22Rv1 (cell line): ENCODE results near the gene NELFB.

Experiments
- ZFX ChIP-seq: fragments of 450-650 bp; IDR thresholded peaks from 2 replicates; pipeline ENCODE4 v1.6.1; 2017; ENCODE audit warnings: antibody characterized with exemption, borderline replicate concordance
- TF ChIP-seq, protein P1 (sequence below): fragments of 450-650 bp; IDR thresholded peaks from 2 replicates; pipeline ENCODE4 v1.5.1; 2017; ENCODE audit warnings: mild to moderate bottlenecking

GRCh38 chr9:137276473-137277328, 21.6 kb downstream of the NELFB start:
- TF ChIP-seq, protein P1, sequence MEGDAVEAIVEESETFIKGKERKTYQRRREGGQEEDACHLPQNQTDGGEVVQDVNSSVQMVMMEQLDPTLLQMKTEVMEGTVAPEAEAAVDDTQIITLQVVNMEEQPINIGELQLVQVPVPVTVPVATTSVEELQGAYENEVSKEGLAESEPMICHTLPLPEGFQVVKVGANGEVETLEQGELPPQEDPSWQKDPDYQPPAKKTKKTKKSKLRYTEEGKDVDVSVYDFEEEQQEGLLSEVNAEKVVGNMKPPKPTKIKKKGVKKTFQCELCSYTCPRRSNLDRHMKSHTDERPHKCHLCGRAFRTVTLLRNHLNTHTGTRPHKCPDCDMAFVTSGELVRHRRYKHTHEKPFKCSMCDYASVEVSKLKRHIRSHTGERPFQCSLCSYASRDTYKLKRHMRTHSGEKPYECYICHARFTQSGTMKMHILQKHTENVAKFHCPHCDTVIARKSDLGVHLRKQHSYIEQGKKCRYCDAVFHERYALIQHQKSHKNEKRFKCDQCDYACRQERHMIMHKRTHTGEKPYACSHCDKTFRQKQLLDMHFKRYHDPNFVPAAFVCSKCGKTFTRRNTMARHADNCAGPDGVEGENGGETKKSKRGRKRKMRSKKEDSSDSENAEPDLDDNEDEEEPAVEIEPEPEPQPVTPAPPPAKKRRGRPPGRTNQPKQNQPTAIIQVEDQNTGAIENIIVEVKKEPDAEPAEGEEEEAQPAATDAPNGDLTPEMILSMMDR, result no peak
- TF ChIP-seq ZFX, result no peak
